ENCODE measurements around the gene ZNF783. TPM values are rescaled to one million over a fixed set of nuclear protein-coding genes. Genes with fewer than 3 reads are reported as not detected.
"Not testable (repeated sequence)": the region's sequence is repeated elsewhere in the genome, so short reads cannot be mapped to it uniquely, and the experiment has no call there.

The ZNF783 gene
- total RNA-seq, 2 donors from 2014 or later: 5.5 to 8.9 TPM

GRCh38 chr7:149226840-149227494 is 35.0 kb upstream of the ZNF783 start:
- TF ChIP-seq, protein P1, sequence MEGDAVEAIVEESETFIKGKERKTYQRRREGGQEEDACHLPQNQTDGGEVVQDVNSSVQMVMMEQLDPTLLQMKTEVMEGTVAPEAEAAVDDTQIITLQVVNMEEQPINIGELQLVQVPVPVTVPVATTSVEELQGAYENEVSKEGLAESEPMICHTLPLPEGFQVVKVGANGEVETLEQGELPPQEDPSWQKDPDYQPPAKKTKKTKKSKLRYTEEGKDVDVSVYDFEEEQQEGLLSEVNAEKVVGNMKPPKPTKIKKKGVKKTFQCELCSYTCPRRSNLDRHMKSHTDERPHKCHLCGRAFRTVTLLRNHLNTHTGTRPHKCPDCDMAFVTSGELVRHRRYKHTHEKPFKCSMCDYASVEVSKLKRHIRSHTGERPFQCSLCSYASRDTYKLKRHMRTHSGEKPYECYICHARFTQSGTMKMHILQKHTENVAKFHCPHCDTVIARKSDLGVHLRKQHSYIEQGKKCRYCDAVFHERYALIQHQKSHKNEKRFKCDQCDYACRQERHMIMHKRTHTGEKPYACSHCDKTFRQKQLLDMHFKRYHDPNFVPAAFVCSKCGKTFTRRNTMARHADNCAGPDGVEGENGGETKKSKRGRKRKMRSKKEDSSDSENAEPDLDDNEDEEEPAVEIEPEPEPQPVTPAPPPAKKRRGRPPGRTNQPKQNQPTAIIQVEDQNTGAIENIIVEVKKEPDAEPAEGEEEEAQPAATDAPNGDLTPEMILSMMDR (IDR thresholded peaks at IDR 0.05): no peak

DNA sequence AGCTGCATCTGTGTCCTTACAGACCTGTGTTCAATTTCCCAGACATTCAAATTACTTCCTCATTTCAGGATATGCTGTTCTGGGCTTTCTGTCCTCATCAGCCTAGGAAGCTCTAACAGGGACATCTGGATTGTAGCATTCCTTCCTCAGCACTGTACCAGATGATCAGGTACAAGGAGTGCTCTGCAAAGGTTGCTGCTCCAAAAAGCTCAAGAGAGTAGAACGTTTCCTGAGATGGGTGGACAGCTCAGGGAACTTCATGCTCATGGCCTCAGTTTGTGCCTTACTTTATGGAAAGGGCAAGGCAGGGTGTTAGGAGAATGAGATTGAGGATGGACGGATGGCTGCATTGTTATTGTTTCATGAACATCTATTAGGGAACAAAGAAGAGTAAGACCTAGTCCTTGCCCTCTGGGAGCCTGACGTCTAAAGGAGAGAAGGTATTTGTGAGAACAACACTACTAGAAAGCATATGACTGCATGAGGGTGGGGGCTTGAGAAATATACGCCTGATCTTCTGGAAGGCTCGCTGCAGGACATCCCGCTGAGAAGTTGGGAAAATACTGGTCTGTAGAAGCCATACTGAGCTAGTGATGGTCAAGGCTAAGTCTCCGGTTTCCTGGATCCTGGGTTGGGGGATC is 33.0 kb upstream of the ZNF783 start:
- H3K9me3 ChIP-seq: no peaks in the 10 kb centered on the region
- H3K36me3 ChIP-seq: peaks cover 3% of the 10 kb centered on the region
- no peaks in the 10 kb centered on the region for H3K4me1 ChIP-seq
- no peak overlapping the region for H3K4me3 ChIP-seq
- intact Hi-C loops (cut with DNase I): no loop called here
- H3K9ac ChIP-seq (ENCODE audit: low read depth in 2 of 2, low read length in 2 of 2): no peak overlapping the region
- H3K27me3 ChIP-seq: no peaks in the 10 kb centered on the region
- no peak overlapping the region for H3K27ac ChIP-seq
- TF ChIP-seq, protein P1 (IDR thresholded peaks at IDR 0.05): no peak
- DNase-seq: no peak

More at GRCh38 chr7:149226840-149227494, 35.0 kb upstream of the ZNF783 start:
- Histone ChIP-seq H3K27ac (no peak overlapping the region), H3K27me3 (no peaks in the 10 kb centered on the region), H3K9me3 (no peaks in the 10 kb centered on the region), H3K36me3 (peaks cover 3% of the 10 kb centered on the region), H3K4me1 (no peaks in the 10 kb centered on the region), H3K4me3 (no peak overlapping the region), H3K9ac (ENCODE audit: low read depth in 2 of 2, low read length in 2 of 2) (no peak overlapping the region)
- no peak for DNase-seq
- intact Hi-C loops (cut with DNase I): no loop called here

GRCh38 chr7:149229526-149229925 is 32.5 kb upstream of the ZNF783 start:
- H3K27ac ChIP-seq: no peak overlapping the region
- no peaks in the 10 kb centered on the region for H3K27me3 ChIP-seq
- TF ChIP-seq, protein P1 (IDR thresholded peaks at IDR 0.05): no peak
- H3K9me3 ChIP-seq: no peaks in the 10 kb centered on the region
- no peaks in the 10 kb centered on the region for H3K4me1 ChIP-seq
- intact Hi-C loops (cut with DNase I): no loop called here
- H3K9ac ChIP-seq (ENCODE audit: low read depth in 2 of 2, low read length in 2 of 2): no peak overlapping the region
- DNase-seq: no peak
- no peak overlapping the region for H3K4me3 ChIP-seq
- no peaks in the 10 kb centered on the region for H3K36me3 ChIP-seq

- no peaks in the 10 kb centered on the region for H3K27me3 ChIP-seq
- TF ChIP-seq, protein P1 (IDR thresholded peaks at IDR 0.05): no peak
- H3K4me1 ChIP-seq: no peaks in the 10 kb centered on the region
- no peak overlapping the region for H3K4me3 ChIP-seq
- H3K9ac ChIP-seq (ENCODE audit: low read depth in 2 of 2, low read length in 2 of 2): no peak overlapping the region
- intact Hi-C loops (cut with DNase I): no loop called here
- no peaks in the 10 kb centered on the region for H3K9me3 ChIP-seq
- DNase-seq: no peak
- no peak overlapping the region for H3K27ac ChIP-seq
- H3K36me3 ChIP-seq: no peaks in the 10 kb centered on the region
Measured at GRCh38 chr7:149232362-149232761, 29.6 kb upstream of the ZNF783 start.

DNA sequence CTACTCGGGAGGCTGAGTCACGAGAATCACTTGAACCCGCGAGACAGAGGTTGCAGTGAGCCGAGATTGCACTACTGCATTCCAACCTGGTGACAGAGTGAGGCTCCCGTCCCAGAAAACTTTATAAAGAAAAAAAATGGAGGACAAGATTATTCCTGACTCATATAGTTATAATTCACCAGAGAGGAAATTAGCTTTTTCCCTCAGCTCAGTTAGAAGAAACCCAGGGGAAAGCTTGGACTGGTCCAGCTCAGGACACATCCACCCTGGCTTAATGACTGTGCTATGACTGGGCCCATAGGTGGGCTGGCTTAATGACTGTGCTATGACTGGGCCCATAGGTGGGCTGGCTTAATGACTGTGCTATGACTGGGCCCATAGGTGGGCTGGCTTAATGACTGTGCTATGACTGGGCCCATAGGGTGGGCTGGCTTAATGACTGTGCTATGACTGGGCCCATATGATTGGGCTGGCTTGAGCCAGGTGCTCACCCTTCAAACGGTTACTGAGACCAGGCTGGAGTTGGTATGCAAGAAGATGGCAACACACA is 28.3 kb upstream of the ZNF783 start:
- H3K9me3 ChIP-seq; H3K27ac ChIP-seq; H3K9ac ChIP-seq (ENCODE audit: low read depth in 2 of 2, low read length in 2 of 2); H3K4me3 ChIP-seq; intact Hi-C loops (cut with DNase I); H3K36me3 ChIP-seq; DNase-seq; H3K4me1 ChIP-seq; H3K27me3 ChIP-seq: not testable (repeated sequence)

DNA sequence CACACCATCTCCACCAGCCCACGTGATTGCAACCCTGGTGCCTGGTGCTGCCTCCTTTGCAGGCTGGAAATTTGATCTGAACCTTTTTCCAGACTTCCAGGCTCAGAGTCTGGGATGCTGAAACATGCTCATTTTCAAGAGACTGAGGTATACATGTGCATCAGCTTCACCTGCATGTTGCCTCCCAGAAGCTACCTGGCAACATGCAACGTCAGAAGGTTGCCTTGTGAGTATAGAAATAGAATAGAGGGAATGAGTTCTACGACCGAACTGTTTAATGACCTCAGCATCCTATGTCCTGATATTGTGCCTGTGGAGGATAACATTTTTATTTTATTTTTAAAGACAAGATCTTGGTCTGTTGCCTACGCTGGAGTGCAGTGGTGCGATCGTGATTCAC is 24.5 kb upstream of the ZNF783 start:
- intact Hi-C loops (cut with DNase I): no loop called here
- DNase-seq: no peak
- no peak overlapping the region for H3K4me3 ChIP-seq
- H3K4me1 ChIP-seq: peaks cover 7% of the 10 kb centered on the region
- TF ChIP-seq, protein P1 (IDR thresholded peaks at IDR 0.05): no peak
- H3K36me3 ChIP-seq: no peaks in the 10 kb centered on the region
- no peaks in the 10 kb centered on the region for H3K9me3 ChIP-seq
- H3K27me3 ChIP-seq: no peaks in the 10 kb centered on the region
- H3K27ac ChIP-seq: no peak overlapping the region
- H3K9ac ChIP-seq (ENCODE audit: low read depth in 2 of 2, low read length in 2 of 2): no peak overlapping the region

Measured in colonic mucosa (tissue), 4 donors.